Neural cell (in vitro differentiated cells): ENCODE measurements around the gene WDR83. TPM values are rescaled to one million over a fixed set of nuclear protein-coding genes. Genes with fewer than 3 reads are reported as not detected.

Experiments used
- H2AFZ ChIP-seq: fragments of 200-600, 300-800 bp; sonication (generic), shearing (Covaris generic); 2 replicates; pipeline ENCODE4 v1.6.0; 2014; ENCODE audit warnings: low read depth, mild to moderate bottlenecking, antibody characterized with exemption, low read length, moderate library complexity
- H3F3A ChIP-seq: fragments of 200-600 bp; shearing (Covaris generic); 2 replicates; pipeline ENCODE4 v1.6.1; 2016; ENCODE audit warnings: mild to moderate bottlenecking, moderate library complexity, mixed read lengths, antibody characterized with exemption, low read length; ENCODE audit not compliant: insufficient read depth, poor library complexity, severe bottlenecking
- H3K27ac ChIP-seq: fragments of 200-600, 300-800 bp; sonication (generic), shearing (Covaris generic); 2 replicates; pipeline ENCODE4 v1.5.1; 2014; ENCODE audit warnings: mild to moderate bottlenecking, low read length, moderate library complexity
- H3K27me3 ChIP-seq: fragments of 300-800, 200-600 bp; sonication (generic), shearing (Covaris generic); 2 replicates; pipeline ENCODE4 v1.6.0; 2014; ENCODE audit warnings: mild to moderate bottlenecking, low read depth, low read length, moderate library complexity; ENCODE audit not compliant: insufficient read depth
- H3K36me3 ChIP-seq: fragments of 300-800, 200-600 bp; sonication (generic), shearing (Covaris generic); 2 replicates; pipeline ENCODE4 v1.5.1; 2014; ENCODE audit warnings: mild to moderate bottlenecking, antibody characterized with exemption, low read length, moderate library complexity; ENCODE audit not compliant: insufficient read depth
- H3K4me2 ChIP-seq: fragments of 300-800, 200-600 bp; sonication (generic), shearing (Covaris generic); 2 replicates; pipeline ENCODE4 v1.6.0; 2014; ENCODE audit warnings: mild to moderate bottlenecking, low read length
- H3K4me3 ChIP-seq: fragments of 300-800, 200-600 bp; sonication (generic), shearing (Covaris generic); 2 replicates; pipeline ENCODE4 v1.5.1; 2014; ENCODE audit warnings: mild to moderate bottlenecking, low read length, moderate library complexity
- H3K79me2 ChIP-seq: fragments of 200-600 bp; shearing (Covaris generic); replicated peaks from 2 replicates; pipeline ENCODE4 v1.6.0; 2014; ENCODE audit warnings: mild to moderate bottlenecking, low read length, moderate library complexity; ENCODE audit not compliant: insufficient read depth
- H3K9ac ChIP-seq: fragments of 300-800, 200-600 bp; sonication (generic), shearing (Covaris generic); 2 replicates; pipeline ENCODE4 v1.6.1; 2016; ENCODE audit warnings: mild to moderate bottlenecking, low read length, mixed read lengths
- H3K9me2 ChIP-seq: fragments of 200-600 bp; shearing (Covaris generic); 2 replicates; pipeline ENCODE4 v1.6.1; 2016; ENCODE audit warnings: mild to moderate bottlenecking, low read length, mixed read lengths; ENCODE audit not compliant: insufficient read depth
- H3K9me3 ChIP-seq: fragments of 200-600, 300-800 bp; sonication (generic), shearing (Covaris generic); 2 replicates; pipeline ENCODE4 v1.6.1; 2016; ENCODE audit warnings: mild to moderate bottlenecking, mixed run types, low read length, moderate library complexity, mixed read lengths
- H4K20me1 ChIP-seq: fragments of 200-600 bp; shearing (Covaris generic); 2 replicates; pipeline ENCODE4 v1.6.1; 2016; ENCODE audit warnings: mild to moderate bottlenecking, mixed run types; ENCODE audit not compliant: insufficient read depth
- EP300 ChIP-seq: fragments of 450-650 bp; conservative IDR thresholded peaks from 2 replicates; pipeline ENCODE4 v1.6.1; 2014; ENCODE audit warnings: antibody characterized with exemption, mild to moderate bottlenecking, moderate library complexity; ENCODE audit not compliant: poor library complexity, severe bottlenecking
- EZH2 ChIP-seq: fragments of 200-600, 300-800 bp; shearing (Covaris generic), sonication (generic); IDR thresholded peaks from 2 replicates; pipeline ENCODE4 v1.6.1; 2014; ENCODE audit warnings: antibody characterized with exemption, low read length, borderline replicate concordance, mild to moderate bottlenecking; ENCODE audit not compliant: insufficient read depth, poor library complexity, severe bottlenecking
- MXI1 ChIP-seq: fragments of 450-650 bp; conservative IDR thresholded peaks from 2 replicates; pipeline ENCODE4 v1.6.1; 2014; ENCODE audit warnings: antibody characterized with exemption, mild to moderate bottlenecking; ENCODE audit not compliant: poor library complexity, severe bottlenecking
- POLR2AphosphoS5 ChIP-seq: IDR thresholded peaks from 2 replicates; pipeline ENCODE4 v1.6.1; 2012
- RAD21 ChIP-seq: fragments of 450-650 bp; conservative IDR thresholded peaks from 2 replicates; pipeline ENCODE4 v1.6.1; 2014; ENCODE audit warnings: antibody characterized with exemption, mild to moderate bottlenecking, moderate library complexity
- SMC3 ChIP-seq: fragments of 450-650 bp; conservative IDR thresholded peaks from 2 replicates; pipeline ENCODE4 v1.6.1; 2014; ENCODE audit warnings: antibody characterized with exemption, mild to moderate bottlenecking, moderate library complexity; ENCODE audit not compliant: poor library complexity
- TAF1 ChIP-seq: IDR thresholded peaks from 2 replicates; pipeline ENCODE4 v1.6.1; 2012; ENCODE audit warnings: low read depth
- polyA plus RNA-seq: library from polyadenylated mRNA; depleted of rRNA; stranded (reverse); fragments of >200 nt; gene quantifications from 2 replicates; pipeline ENCODE4 v1.2.3, GENCODE V29; 2014
- TF ChIP-seq, protein P1 (sequence below): IDR thresholded peaks from 2 replicates; pipeline ENCODE4 v1.6.1; 2012; ENCODE audit warnings: borderline replicate concordance
- TF ChIP-seq, protein P2 (sequence below): fragments of 450-650 bp; IDR thresholded peaks from 2 replicates; pipeline ENCODE4 v1.5.1; 2014; ENCODE audit warnings: antibody characterized with exemption, mild to moderate bottlenecking, moderate library complexity; ENCODE audit not compliant: poor library complexity, severe bottlenecking

Gene WDR83
- polyA plus RNA-seq, 1 donor from 2014 or later: 45.3 TPM

DNA sequence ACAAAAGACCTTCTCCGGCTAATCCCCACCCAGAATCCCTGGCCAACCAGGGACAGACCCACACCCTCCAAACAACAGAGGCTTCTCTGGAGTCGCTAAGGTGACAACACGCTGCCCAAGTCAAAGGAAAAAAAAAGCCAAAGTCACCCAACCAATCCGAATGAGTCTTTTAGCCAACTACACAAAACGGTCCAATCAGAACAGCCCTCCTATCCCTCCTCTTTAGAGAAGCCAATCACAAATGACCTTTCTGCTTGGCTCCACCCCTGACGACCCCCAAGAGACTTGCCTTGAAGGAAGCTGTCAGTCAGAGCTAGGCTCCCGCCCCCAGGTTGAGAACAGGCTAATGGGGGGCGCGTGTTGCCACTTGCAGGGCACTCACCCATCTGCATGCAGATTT is 36.4 kb downstream of the WDR83 start:
- no peaks in the 10 kb centered on the region for H3K9me2 ChIP-seq
- no peak overlapping the region for H3K9ac ChIP-seq
- H3K9me3 ChIP-seq: no peaks in the 10 kb centered on the region
- H2AFZ ChIP-seq: no peak overlapping the region
- H3K27ac ChIP-seq: no peak overlapping the region
- H3K4me3 ChIP-seq: no peak overlapping the region
- H3K36me3 ChIP-seq: no peaks in the 10 kb centered on the region
- no peak overlapping the region for H3K4me2 ChIP-seq
- H4K20me1 ChIP-seq: no peaks in the 10 kb centered on the region
- H3K79me2 ChIP-seq: no peaks in the 10 kb centered on the region
- no peaks in the 10 kb centered on the region for H3F3A ChIP-seq
- no peaks in the 10 kb centered on the region for H3K27me3 ChIP-seq
- no peak for TF ChIP-seq MXI1
- TF ChIP-seq, protein P1, sequence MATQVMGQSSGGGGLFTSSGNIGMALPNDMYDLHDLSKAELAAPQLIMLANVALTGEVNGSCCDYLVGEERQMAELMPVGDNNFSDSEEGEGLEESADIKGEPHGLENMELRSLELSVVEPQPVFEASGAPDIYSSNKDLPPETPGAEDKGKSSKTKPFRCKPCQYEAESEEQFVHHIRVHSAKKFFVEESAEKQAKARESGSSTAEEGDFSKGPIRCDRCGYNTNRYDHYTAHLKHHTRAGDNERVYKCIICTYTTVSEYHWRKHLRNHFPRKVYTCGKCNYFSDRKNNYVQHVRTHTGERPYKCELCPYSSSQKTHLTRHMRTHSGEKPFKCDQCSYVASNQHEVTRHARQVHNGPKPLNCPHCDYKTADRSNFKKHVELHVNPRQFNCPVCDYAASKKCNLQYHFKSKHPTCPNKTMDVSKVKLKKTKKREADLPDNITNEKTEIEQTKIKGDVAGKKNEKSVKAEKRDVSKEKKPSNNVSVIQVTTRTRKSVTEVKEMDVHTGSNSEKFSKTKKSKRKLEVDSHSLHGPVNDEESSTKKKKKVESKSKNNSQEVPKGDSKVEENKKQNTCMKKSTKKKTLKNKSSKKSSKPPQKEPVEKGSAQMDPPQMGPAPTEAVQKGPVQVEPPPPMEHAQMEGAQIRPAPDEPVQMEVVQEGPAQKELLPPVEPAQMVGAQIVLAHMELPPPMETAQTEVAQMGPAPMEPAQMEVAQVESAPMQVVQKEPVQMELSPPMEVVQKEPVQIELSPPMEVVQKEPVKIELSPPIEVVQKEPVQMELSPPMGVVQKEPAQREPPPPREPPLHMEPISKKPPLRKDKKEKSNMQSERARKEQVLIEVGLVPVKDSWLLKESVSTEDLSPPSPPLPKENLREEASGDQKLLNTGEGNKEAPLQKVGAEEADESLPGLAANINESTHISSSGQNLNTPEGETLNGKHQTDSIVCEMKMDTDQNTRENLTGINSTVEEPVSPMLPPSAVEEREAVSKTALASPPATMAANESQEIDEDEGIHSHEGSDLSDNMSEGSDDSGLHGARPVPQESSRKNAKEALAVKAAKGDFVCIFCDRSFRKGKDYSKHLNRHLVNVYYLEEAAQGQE: no peak
- TF ChIP-seq EP300: no peak
- TF ChIP-seq, protein P2, sequence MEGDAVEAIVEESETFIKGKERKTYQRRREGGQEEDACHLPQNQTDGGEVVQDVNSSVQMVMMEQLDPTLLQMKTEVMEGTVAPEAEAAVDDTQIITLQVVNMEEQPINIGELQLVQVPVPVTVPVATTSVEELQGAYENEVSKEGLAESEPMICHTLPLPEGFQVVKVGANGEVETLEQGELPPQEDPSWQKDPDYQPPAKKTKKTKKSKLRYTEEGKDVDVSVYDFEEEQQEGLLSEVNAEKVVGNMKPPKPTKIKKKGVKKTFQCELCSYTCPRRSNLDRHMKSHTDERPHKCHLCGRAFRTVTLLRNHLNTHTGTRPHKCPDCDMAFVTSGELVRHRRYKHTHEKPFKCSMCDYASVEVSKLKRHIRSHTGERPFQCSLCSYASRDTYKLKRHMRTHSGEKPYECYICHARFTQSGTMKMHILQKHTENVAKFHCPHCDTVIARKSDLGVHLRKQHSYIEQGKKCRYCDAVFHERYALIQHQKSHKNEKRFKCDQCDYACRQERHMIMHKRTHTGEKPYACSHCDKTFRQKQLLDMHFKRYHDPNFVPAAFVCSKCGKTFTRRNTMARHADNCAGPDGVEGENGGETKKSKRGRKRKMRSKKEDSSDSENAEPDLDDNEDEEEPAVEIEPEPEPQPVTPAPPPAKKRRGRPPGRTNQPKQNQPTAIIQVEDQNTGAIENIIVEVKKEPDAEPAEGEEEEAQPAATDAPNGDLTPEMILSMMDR: no peak
- no peak for TF ChIP-seq TAF1
- no peak for TF ChIP-seq POLR2AphosphoS5
- no peak for TF ChIP-seq RAD21
- TF ChIP-seq SMC3: no peak
- no peak for TF ChIP-seq EZH2

DNA sequence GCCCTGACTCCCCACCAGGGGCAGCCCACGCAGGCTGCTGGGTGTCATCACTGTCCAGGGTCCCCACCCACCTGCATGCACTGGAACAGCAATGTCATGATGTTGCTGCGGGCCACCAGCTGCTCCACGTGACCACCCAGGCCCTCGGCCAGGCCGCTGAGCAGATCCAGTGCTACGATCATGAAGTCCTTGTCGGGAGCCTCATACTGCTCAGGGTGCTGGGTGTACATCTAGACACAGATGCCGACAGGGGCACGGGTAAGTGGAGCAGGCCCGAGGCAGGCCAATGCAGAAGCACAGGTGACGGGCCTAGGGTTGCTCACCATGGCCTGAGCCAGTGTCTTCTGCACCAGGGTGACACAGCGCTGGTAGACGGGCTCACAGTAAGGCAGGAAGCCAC is 38.6 kb downstream of the WDR83 start:
- Histone ChIP-seq H4K20me1 (no peaks in the 10 kb centered on the region), H3K36me3 (no peaks in the 10 kb centered on the region), H3K4me3 (no peak overlapping the region), H3F3A (no peaks in the 10 kb centered on the region), H3K27me3 (no peaks in the 10 kb centered on the region), H3K9me3 (no peaks in the 10 kb centered on the region), H3K9ac (no peak overlapping the region), H3K27ac (no peak overlapping the region), H3K9me2 (no peaks in the 10 kb centered on the region), H3K79me2 (no peaks in the 10 kb centered on the region), H2AFZ (no peak overlapping the region), H3K4me2 (no peak overlapping the region)
- TF ChIP-seq POLR2AphosphoS5 (no peak), RAD21 (no peak), MXI1 (no peak), SMC3 (no peak), EZH2 (no peak), TAF1 (no peak), EP300 (no peak)
- TF ChIP-seq, protein P2: no peak
- TF ChIP-seq, protein P1: no peak
